Muscle of back (tissue), 11 donors: ENCODE results near the gene PLXNA4. TPM values are rescaled to one million over a fixed set of nuclear protein-coding genes. Genes with fewer than 3 reads are reported as not detected.
A peak's percentile ranks its signal among the peaks of the same experiment; 100 is the strongest.

Source experiments
- DNase-seq, 3 donors: peaks; one replicate each; pipeline versions ENCODE4 v3.0.0 to v3.0.0-alpha.2; 2013
- polyA plus RNA-seq, 10 donors: library from polyadenylated mRNA; unstranded; fragments of 120-200 nt; gene quantifications; one replicate each; pipeline ENCODE4 v1.2.1, GENCODE V29; 2013; ENCODE audit not compliant: insufficient read length in 10 of 10

The PLXNA4 gene
- polyA plus RNA-seq, 10 donors, result 2.2 to 8.5 (median 4.0) TPM

- DNase-seq, result peak in 1 of 3 donors; percentile 10
Observed at GRCh38 chr7:132537456-132538145, 38.7 kb downstream of the PLXNA4 start.

- DNase-seq, result peak in 2 of 3 donors; percentile 54 to 56
Observed at GRCh38 chr7:132536654-132537395, 39.4 kb downstream of the PLXNA4 start.

- DNase-seq, result no peak
Observed at GRCh38 chr7:132533916-132534315, 42.4 kb downstream of the PLXNA4 start.

GRCh38 chr7:132532281-132532680, 44.0 kb downstream of the PLXNA4 start:
- DNase-seq, result no peak

GRCh38 chr7:132531562-132531961, 44.7 kb downstream of the PLXNA4 start:
- no peak for DNase-seq

GRCh38 chr7:132528695-132529094, 47.6 kb downstream of the PLXNA4 start:
- no peak for DNase-seq

- DNase-seq, result no peak
Observed at GRCh38 chr7:132527467-132528410, 48.5 kb downstream of the PLXNA4 start.

- no peak for DNase-seq
Observed at GRCh38 chr7:132526111-132526740, 50.0 kb downstream of the PLXNA4 start.

- DNase-seq, result no peak
Observed at GRCh38 chr7:132521423-132521822, 54.8 kb downstream of the PLXNA4 start.

- peak in 1 of 3 donors; percentile 52 for DNase-seq
Observed at GRCh38 chr7:132520591-132521280, 55.5 kb downstream of the PLXNA4 start.

GRCh38 chr7:132519936-132520335, 56.3 kb downstream of the PLXNA4 start:
- no peak for DNase-seq

GRCh38 chr7:132518839-132519173, 57.5 kb downstream of the PLXNA4 start:
- DNase-seq, result no peak

- DNase-seq, result no peak
Observed at GRCh38 chr7:132518102-132518838, 58.0 kb downstream of the PLXNA4 start.

GRCh38 chr7:132516042-132516840, 60.0 kb downstream of the PLXNA4 start:
- peak in 1 of 3 donors; percentile 31 for DNase-seq

GRCh38 chr7:132515181-132515580, 61.1 kb downstream of the PLXNA4 start:
- DNase-seq, result no peak

GRCh38 chr7:132514430-132514829, 61.8 kb downstream of the PLXNA4 start:
- no peak for DNase-seq

GRCh38 chr7:132511921-132512320, 64.3 kb downstream of the PLXNA4 start:
- DNase-seq, result no peak

- no peak for DNase-seq
Observed at GRCh38 chr7:132511387-132511786, 64.9 kb downstream of the PLXNA4 start.

- no peak for DNase-seq
Observed at GRCh38 chr7:132509643-132510042, 66.6 kb downstream of the PLXNA4 start.
